Esophagus (tissue), 2 donors: ENCODE data around the gene CRYBG3. TPM values are rescaled to one million over a fixed set of nuclear protein-coding genes. Genes with fewer than 3 reads are reported as not detected.

ENCODE experiments used
- H3K27ac ChIP-seq, 2 donors: one replicate each; pipeline ENCODE4 v1.5.1; 2013; ENCODE audit warnings: low read depth in 2 of 2, mild to moderate bottlenecking in 2 of 2, inconsistent platforms in 1 of 2, low read length in 1 of 2, moderate library complexity in 1 of 2
- H3K27me3 ChIP-seq, 2 donors: one replicate each; pipeline ENCODE4 v1.6.1; 2013; ENCODE audit warnings: low read length in 2 of 2, control low read depth in 1 of 2, mild to moderate bottlenecking in 1 of 2; ENCODE audit not compliant: insufficient read depth in 2 of 2, control insufficient read depth in 1 of 2
- H3K36me3 ChIP-seq, 2 donors: one replicate each; pipeline ENCODE4 v1.6.1; 2013; ENCODE audit warnings: low read length in 1 of 2; ENCODE audit not compliant: control insufficient read depth in 2 of 2, insufficient read depth in 2 of 2
- H3K4me1 ChIP-seq, 2 donors: one replicate each; pipeline ENCODE4 v1.6.1; 2013; ENCODE audit warnings: low read length in 1 of 2; ENCODE audit not compliant: control insufficient read depth in 2 of 2, insufficient read depth in 2 of 2
- H3K4me3 ChIP-seq, 2 donors: one replicate each; pipeline ENCODE4 v1.5.1; 2013; ENCODE audit warnings: low read length in 2 of 2, mild to moderate bottlenecking in 2 of 2, low read depth in 1 of 2, moderate library complexity in 1 of 2
- H3K9me3 ChIP-seq, 2 donors: one replicate each; pipeline ENCODE4 v1.6.1; 2013; ENCODE audit warnings: mild to moderate bottlenecking in 2 of 2, low read depth in 1 of 2, low read length in 1 of 2, moderate library complexity in 1 of 2; ENCODE audit not compliant: control insufficient read depth in 2 of 2, insufficient read depth in 1 of 2
- WGBS, 2 donors: extraction: QIAGEN DNeasy Blood & Tissue Kit; methylation state at CpG; one replicate each; pipeline ENCODE4 v1.1.7; 2013; 5-methylcytosine and 5-hydroxymethylcytosine counted together
- polyA plus RNA-seq, 2 donors: library from polyadenylated mRNA; stranded (reverse); fragments of 200-250 nt; gene quantifications; one replicate each; pipeline ENCODE4 v1.2.3, GENCODE V29; 2013
- donor health status: healthy with polysubstance abuse.
- donor health status: Bipolar disorder and iron deficiency.

Gene CRYBG3
- polyA plus RNA-seq, 2 donors, result 5.0 to 10.0 TPM

- no peaks in the 10 kb centered on the region for H3K9me3 ChIP-seq
- 86 to 87% methylated on average over 2 of the region's 2 CpGs for WGBS, 2 donors
- no peaks in the 10 kb centered on the region for H3K27me3 ChIP-seq
- peak overlapping the region in 1 of 2 donors; percentile 21 for H3K27ac ChIP-seq
- H3K4me1 ChIP-seq, result no peaks in the 10 kb centered on the region
- H3K36me3 ChIP-seq, result peaks cover 4 to 13% of the 10 kb centered on the region in 2 donors
- H3K4me3 ChIP-seq, result no peak overlapping the region
Observed at GRCh38 chr3:97958396-97958795, 136.6 kb downstream of the CRYBG3 start.

- H3K27me3 ChIP-seq, result no peaks in the 10 kb centered on the region
- H3K27ac ChIP-seq, result no peak overlapping the region
- no peak overlapping the region for H3K4me3 ChIP-seq
- H3K36me3 ChIP-seq, result peaks cover 4 to 11% of the 10 kb centered on the region in 2 donors
- H3K4me1 ChIP-seq, result no peaks in the 10 kb centered on the region
- no peaks in the 10 kb centered on the region for H3K9me3 ChIP-seq
- WGBS, 2 donors, result 93 to 95% methylated on average over 9 of the region's 9 CpGs
Observed at GRCh38 chr3:97958796-97959195, 137.0 kb downstream of the CRYBG3 start.

GRCh38 chr3:97959872-97960271 is 138.1 kb downstream of the CRYBG3 start:
- Histone ChIP-seq H3K36me3 (peaks cover 4% of the 10 kb centered on the region in 2 donors), H3K27me3 (no peaks in the 10 kb centered on the region), H3K27ac (no peak overlapping the region), H3K9me3 (no peaks in the 10 kb centered on the region), H3K4me1 (no peaks in the 10 kb centered on the region), H3K4me3 (no peak overlapping the region)
- 87 to 88% methylated on average over 5 of the region's 5 CpGs for WGBS, 2 donors

GRCh38 chr3:97960551-97960950 is 138.7 kb downstream of the CRYBG3 start:
- no peaks in the 10 kb centered on the region for H3K4me1 ChIP-seq
- no peak overlapping the region for H3K4me3 ChIP-seq
- no peaks in the 10 kb centered on the region for H3K27me3 ChIP-seq
- 74 to 78% methylated on average over 5 of the region's 5 CpGs for WGBS, 2 donors
- peaks cover 4% of the 10 kb centered on the region in 2 donors for H3K36me3 ChIP-seq
- no peak overlapping the region for H3K27ac ChIP-seq
- no peaks in the 10 kb centered on the region for H3K9me3 ChIP-seq

- H3K4me1 ChIP-seq, result no peaks in the 10 kb centered on the region
- H3K9me3 ChIP-seq, result no peaks in the 10 kb centered on the region
- H3K36me3 ChIP-seq, result peaks cover 4% of the 10 kb centered on the region in 2 donors
- no peaks in the 10 kb centered on the region for H3K27me3 ChIP-seq
- no peak overlapping the region for H3K4me3 ChIP-seq
- 82 to 86% methylated on average over 8 of the region's 8 CpGs for WGBS, 2 donors
- no peak overlapping the region for H3K27ac ChIP-seq
Observed at GRCh38 chr3:97960993-97961766, 139.4 kb downstream of the CRYBG3 start.

GRCh38 chr3:97967966-97968365 is 146.2 kb downstream of the CRYBG3 start:
- Histone ChIP-seq H3K27me3 (no peaks in the 10 kb centered on the region), H3K36me3 (peaks cover 3 to 7% of the 10 kb centered on the region in 2 donors), H3K4me1 (peaks cover under 1% of the 10 kb centered on the region in 2 donors), H3K9me3 (no peaks in the 10 kb centered on the region), H3K27ac (no peak overlapping the region), H3K4me3 (no peak overlapping the region)
- WGBS, 2 donors, result 94 to 95% methylated on average over 8 of the region's 8 CpGs

GRCh38 chr3:97968376-97968775 is 146.6 kb downstream of the CRYBG3 start:
- H3K4me3 ChIP-seq, result no peak overlapping the region
- no peak overlapping the region for H3K27ac ChIP-seq
- H3K27me3 ChIP-seq, result no peaks in the 10 kb centered on the region
- 70 to 90% methylated on average over 1 of the region's 1 CpG for WGBS, 2 donors
- peaks cover 2% of the 10 kb centered on the region in 2 donors for H3K4me1 ChIP-seq
- H3K36me3 ChIP-seq, result peaks cover 3 to 7% of the 10 kb centered on the region in 2 donors
- H3K9me3 ChIP-seq, result no peaks in the 10 kb centered on the region

GRCh38 chr3:97969541-97969940 is 147.7 kb downstream of the CRYBG3 start:
- Histone ChIP-seq H3K4me1 (peaks cover 2% of the 10 kb centered on the region in 2 donors), H3K9me3 (no peaks in the 10 kb centered on the region), H3K36me3 (peaks cover 3 to 7% of the 10 kb centered on the region in 2 donors), H3K27ac (no peak overlapping the region), H3K27me3 (no peaks in the 10 kb centered on the region), H3K4me3 (no peak overlapping the region)
- WGBS, 2 donors, result 79 to 80% methylated on average over 5 of the region's 5 CpGs

- Histone ChIP-seq H3K9me3 (no peaks in the 10 kb centered on the region), H3K27me3 (no peaks in the 10 kb centered on the region), H3K36me3 (peaks cover 3 to 7% of the 10 kb centered on the region in 2 donors), H3K27ac (no peak overlapping the region), H3K4me1 (peaks cover 2% of the 10 kb centered on the region in 2 donors), H3K4me3 (no peak overlapping the region)
- WGBS, 2 donors, result 84 to 86% methylated on average over 1 of the region's 1 CpG
Observed at GRCh38 chr3:97970156-97970555, 148.3 kb downstream of the CRYBG3 start.
